Measurements from ENCODE around the gene PKP1.

GRCh38 chr1:201309416-201309815, 26.1 kb downstream of the PKP1 start:
- TF ChIP-seq EGR1 (IDR thresholded peaks at IDR 0.05; ENCODE audit: borderline replicate concordance in 1 of 2, low read depth in 2 of 2, low read length in 2 of 2) (no peak), JUND (IDR thresholded peaks at IDR 0.05; ENCODE audit: low read depth, low read length) (no peak), SP1 (IDR thresholded peaks at IDR 0.05; ENCODE audit: low read depth, low read length) (no peak), MXI1 (IDR thresholded peaks at IDR 0.05; ENCODE audit: low read depth, low read length) (no peak), BMI1 (IDR thresholded peaks at IDR 0.05; ENCODE audit: borderline replicate concordance) (no peak), STAT1 (conservative IDR thresholded peaks at IDR 0.05) (no peak), ZNF24 (IDR thresholded peaks at IDR 0.05) (no peak)
- TF ChIP-seq, protein P1, sequence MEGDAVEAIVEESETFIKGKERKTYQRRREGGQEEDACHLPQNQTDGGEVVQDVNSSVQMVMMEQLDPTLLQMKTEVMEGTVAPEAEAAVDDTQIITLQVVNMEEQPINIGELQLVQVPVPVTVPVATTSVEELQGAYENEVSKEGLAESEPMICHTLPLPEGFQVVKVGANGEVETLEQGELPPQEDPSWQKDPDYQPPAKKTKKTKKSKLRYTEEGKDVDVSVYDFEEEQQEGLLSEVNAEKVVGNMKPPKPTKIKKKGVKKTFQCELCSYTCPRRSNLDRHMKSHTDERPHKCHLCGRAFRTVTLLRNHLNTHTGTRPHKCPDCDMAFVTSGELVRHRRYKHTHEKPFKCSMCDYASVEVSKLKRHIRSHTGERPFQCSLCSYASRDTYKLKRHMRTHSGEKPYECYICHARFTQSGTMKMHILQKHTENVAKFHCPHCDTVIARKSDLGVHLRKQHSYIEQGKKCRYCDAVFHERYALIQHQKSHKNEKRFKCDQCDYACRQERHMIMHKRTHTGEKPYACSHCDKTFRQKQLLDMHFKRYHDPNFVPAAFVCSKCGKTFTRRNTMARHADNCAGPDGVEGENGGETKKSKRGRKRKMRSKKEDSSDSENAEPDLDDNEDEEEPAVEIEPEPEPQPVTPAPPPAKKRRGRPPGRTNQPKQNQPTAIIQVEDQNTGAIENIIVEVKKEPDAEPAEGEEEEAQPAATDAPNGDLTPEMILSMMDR (IDR thresholded peaks at IDR 0.05 in 2 of 3, conservative IDR thresholded peaks at IDR 0.05 in 1 of 3; ENCODE audit: control insufficient read depth in 2 of 3, extremely low read depth in 1 of 3, insufficient read depth in 1 of 3, low read depth in 3 of 3, low read length in 3 of 3): peak; percentile 21 to 43 (median 22); a peak in 3 of 6 replicates
